SKM-1 (cell line): Measurements from ENCODE around the gene CDHR5.
"Not testable (repeated sequence)": the region's sequence is repeated elsewhere in the genome, so short reads cannot be mapped to it uniquely, and the experiment has no call there.

Experiments
- DNase-seq: peaks from one replicate; lab custom pipeline; 2025; ENCODE audit not compliant: unreplicated experiment; lab: John Stamatoyannopoulos, UW

Gene CDHR5, protein sequence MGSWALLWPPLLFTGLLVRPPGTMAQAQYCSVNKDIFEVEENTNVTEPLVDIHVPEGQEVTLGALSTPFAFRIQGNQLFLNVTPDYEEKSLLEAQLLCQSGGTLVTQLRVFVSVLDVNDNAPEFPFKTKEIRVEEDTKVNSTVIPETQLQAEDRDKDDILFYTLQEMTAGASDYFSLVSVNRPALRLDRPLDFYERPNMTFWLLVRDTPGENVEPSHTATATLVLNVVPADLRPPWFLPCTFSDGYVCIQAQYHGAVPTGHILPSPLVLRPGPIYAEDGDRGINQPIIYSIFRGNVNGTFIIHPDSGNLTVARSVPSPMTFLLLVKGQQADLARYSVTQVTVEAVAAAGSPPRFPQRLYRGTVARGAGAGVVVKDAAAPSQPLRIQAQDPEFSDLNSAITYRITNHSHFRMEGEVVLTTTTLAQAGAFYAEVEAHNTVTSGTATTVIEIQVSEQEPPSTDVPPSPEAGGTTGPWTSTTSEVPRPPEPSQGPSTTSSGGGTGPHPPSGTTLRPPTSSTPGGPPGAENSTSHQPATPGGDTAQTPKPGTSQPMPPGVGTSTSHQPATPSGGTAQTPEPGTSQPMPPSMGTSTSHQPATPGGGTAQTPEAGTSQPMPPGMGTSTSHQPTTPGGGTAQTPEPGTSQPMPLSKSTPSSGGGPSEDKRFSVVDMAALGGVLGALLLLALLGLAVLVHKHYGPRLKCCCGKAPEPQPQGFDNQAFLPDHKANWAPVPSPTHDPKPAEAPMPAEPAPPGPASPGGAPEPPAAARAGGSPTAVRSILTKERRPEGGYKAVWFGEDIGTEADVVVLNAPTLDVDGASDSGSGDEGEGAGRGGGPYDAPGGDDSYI

GRCh38 chr11:624705-625635 lies at the start of gene CDHR5:
TSS of gene CDHR5 (minus strand) at chr11:624955. CDS start at chr11:624902, 53 bp downstream.
- no peak for DNase-seq

GRCh38 chr11:674406-674805 lies 49.7 kb upstream of the CDHR5 start:
- no peak for DNase-seq

DNA sequence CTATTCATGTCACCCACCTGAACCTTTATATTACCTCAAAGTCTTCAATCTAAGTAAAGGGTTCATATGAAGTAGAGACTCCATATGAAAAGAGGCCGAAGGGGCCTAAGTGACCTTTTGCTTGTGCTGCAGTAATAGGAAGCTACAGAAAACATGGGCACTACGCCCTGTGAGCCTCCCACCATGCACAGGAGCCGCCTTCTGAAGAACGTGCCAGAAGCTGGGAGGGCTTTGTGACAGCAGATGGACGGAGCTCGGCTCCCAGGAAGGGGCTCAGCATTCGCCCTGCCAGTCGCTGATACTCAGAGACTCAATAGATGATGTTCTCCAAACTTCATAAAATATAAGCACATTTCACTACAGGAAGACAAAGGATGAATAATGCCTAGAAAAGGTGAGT lies 49.1 kb upstream of the CDHR5 start:
- DNase-seq = no peak

GRCh38 chr11:665704-666281 lies 41.0 kb upstream of the CDHR5 start:
- DNase-seq = no peak

- DNase-seq = no peak
These were observed 40.4 kb upstream of the CDHR5 start for GRCh38 chr11:665062-665703.

GRCh38 chr11:662689-663274 lies 38.0 kb upstream of the CDHR5 start:
- DNase-seq = no peak

- DNase-seq = no peak
These were observed 36.1 kb upstream of the CDHR5 start for GRCh38 chr11:660681-661444.

- no peak for DNase-seq
These were observed 35.5 kb upstream of the CDHR5 start for GRCh38 chr11:660281-660680.

GRCh38 chr11:659532-660085 lies 34.9 kb upstream of the CDHR5 start:
- DNase-seq = no peak

- DNase-seq = no peak
These were observed 33.0 kb upstream of the CDHR5 start for GRCh38 chr11:657691-658126.

GRCh38 chr11:656866-657265 lies 32.1 kb upstream of the CDHR5 start:
- DNase-seq = no peak

GRCh38 chr11:656426-656825 lies 31.7 kb upstream of the CDHR5 start:
- no peak for DNase-seq

GRCh38 chr11:655036-655726 lies 30.4 kb upstream of the CDHR5 start:
- DNase-seq = no peak

DNA sequence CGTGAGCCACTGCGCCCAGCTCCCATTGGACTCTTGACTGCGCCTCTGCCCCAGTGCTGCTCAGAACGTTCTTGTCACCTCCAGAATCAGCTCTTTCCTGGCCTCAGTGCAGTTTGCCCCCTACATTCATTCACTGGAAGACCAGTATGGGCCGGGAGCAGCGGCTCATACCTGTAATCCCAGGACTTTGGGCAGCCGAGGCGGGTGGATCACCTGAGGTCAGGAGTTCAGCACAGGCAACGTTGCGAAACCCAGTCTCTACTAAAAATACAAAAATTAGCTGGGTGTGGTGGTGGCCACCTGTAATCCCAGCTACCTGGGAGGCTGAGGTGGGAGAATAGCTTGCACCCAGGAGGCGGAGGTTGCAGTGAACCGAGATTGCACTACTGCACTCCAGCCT lies 29.7 kb upstream of the CDHR5 start:
- DNase-seq = not testable (repeated sequence)

GRCh38 chr11:653837-654236 lies 29.1 kb upstream of the CDHR5 start:
- no peak for DNase-seq

GRCh38 chr11:653136-653535 lies 28.4 kb upstream of the CDHR5 start:
- not testable (repeated sequence) for DNase-seq

DNA sequence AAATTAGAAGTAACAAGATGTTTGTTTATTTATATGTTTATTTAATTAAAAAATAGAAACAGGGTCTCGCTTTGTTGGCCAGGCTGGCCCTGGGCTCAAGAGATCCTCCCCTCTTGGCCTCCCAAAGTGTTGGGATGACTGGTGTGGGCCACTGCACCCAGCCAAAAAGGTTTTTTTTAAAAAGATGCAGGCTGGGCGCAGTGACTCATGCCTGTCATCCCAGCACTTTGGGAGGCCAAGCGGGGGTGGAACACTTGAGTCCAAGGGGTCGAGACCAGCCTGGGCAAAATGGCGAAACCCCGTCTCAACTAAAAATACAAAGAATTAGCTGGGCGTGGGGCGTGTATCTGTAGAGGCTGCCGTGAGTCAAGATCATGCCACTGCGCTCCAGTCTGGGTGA lies 25.7 kb upstream of the CDHR5 start:
- DNase-seq = no peak

DNA sequence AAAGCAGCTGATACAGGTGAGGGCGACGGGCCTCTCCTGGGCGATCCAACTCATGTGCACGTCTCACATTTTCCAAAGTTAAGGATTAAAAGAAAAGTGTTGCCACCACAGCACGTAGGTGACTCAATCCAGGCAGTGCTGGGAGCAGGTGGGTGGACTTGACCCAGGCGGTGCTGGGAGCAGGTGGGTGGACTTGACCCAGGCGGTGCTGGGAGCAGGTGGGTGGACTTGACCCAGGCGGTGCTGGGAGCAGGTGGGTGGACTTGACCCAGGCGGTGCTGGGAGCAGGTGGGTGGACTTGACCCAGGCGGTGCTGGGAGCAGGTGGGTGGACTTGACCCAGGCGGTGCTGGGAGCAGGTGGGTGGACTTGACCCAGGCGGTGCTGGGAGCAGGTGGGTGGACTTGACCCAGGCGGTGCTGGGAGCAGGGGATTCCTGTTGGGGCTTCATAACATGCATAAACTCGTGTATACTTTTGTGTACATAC lies 23.0 kb upstream of the CDHR5 start:
- DNase-seq = not testable (repeated sequence)
